ENCODE data around the gene MSMP.
A peak's percentile ranks its signal among the peaks of the same experiment; 100 is the strongest.

Gene MSMP

DNA sequence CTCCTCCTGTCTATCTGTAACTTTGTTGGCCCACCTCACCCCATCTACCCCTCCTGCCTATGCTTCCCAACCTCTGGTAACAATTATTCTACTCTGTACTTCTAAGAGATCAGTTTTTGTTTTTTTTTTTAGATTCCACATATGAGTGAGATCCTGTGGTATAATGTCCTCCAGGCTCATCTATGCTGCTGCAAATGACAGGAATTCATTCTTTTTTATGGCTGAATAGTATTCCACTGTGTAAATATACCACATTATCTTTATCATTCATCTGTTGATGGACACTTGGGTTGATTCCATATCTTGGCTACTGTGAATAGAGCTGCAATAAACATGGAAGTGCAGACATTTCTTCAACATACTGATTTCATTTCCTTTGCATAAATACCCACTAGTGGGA is 29.3 kb upstream of the MSMP start:
- H3K36me3 Mint-ChIP-seq (ENCODE audit: low read depth), result peaks cover 53% of the 10 kb centered on the region
- H3K27ac Mint-ChIP-seq, result no peak overlapping the region
- H3K27me3 Mint-ChIP-seq, result no peaks in the 10 kb centered on the region
- no peaks in the 10 kb centered on the region for H3K4me1 Mint-ChIP-seq (ENCODE audit: low read depth)
- H3K4me3 Mint-ChIP-seq, result no peak overlapping the region
- H3K9me3 Mint-ChIP-seq, result no peaks in the 10 kb centered on the region
- DNase-seq, result no peak

DNA sequence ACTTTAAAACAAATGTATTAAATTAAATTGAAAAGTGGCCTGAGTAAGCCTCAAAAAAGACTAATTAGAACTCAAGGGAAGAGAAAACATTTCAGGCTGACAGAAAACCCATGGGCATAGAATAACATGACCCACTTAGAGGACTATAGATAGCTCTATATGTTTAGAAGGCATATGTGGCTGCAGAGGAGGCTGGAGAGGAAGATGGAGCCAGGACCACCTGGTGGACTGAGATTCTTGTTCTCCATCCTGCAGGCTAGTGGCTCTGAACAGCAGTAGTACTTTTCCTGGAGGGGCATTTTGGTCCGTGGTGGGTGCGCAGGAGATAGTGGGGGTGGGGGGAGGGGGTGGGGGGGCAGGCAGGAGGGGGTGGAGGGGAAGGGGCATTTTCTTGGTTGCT is 27.0 kb upstream of the MSMP start:
- no peaks in the 10 kb centered on the region for H3K27me3 Mint-ChIP-seq
- H3K9me3 Mint-ChIP-seq, result no peaks in the 10 kb centered on the region
- H3K4me3 Mint-ChIP-seq, result no peak overlapping the region
- no peaks in the 10 kb centered on the region for H3K4me1 Mint-ChIP-seq (ENCODE audit: low read depth)
- H3K36me3 Mint-ChIP-seq (ENCODE audit: low read depth), result peaks cover 40% of the 10 kb centered on the region
- H3K27ac Mint-ChIP-seq, result no peak overlapping the region
- no peak for DNase-seq

DNA sequence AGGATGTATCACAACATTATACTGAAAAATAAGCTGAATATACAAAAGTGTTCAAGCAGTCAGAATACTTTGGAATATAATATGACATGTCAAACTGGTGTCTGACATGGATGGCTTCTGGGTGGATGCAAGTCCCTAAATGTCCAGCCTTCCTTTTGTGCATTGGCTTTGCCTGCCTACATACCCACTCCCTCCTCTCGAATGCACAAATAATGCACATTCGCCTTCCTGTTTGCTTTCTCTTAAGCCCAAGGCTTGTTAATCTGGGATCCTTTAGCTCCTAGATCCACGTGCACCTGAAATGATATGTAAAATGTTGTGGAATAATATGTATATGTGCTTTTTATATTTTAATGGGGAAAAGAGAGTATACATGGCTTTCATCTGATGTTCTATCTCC is 24.4 kb upstream of the MSMP start:
- Mint-ChIP-seq H3K27me3 (no peaks in the 10 kb centered on the region), H3K9me3 (no peaks in the 10 kb centered on the region), H3K4me3 (no peak overlapping the region), H3K4me1 (ENCODE audit: low read depth) (peaks cover 4% of the 10 kb centered on the region), H3K27ac (no peak overlapping the region), H3K36me3 (ENCODE audit: low read depth) (peaks cover 31% of the 10 kb centered on the region)
- DNase-seq, result no peak

DNA sequence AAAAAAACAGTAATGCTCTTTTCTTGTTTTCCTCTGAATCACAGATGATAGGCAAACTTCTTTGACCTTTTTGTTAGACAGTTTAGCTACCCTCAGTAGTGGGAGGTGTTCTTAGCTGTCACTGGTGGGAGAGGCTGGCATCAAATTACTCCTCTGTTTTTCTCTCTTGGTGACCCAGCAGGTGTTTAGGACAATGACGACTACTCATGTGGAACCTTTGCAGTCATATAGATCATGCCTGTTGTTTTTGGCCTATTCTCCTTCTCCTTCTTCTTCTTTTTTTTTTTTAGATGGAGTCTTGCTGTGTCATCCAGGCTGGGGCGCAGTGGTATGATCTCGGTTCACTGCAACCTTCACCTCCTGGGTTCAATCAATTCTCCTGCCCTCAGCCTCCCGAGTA is 21.9 kb upstream of the MSMP start:
- H3K27ac Mint-ChIP-seq, result peak overlapping the region; percentile 26
- H3K4me1 Mint-ChIP-seq (ENCODE audit: low read depth), result peaks cover 4% of the 10 kb centered on the region
- DNase-seq, result no peak

DNA sequence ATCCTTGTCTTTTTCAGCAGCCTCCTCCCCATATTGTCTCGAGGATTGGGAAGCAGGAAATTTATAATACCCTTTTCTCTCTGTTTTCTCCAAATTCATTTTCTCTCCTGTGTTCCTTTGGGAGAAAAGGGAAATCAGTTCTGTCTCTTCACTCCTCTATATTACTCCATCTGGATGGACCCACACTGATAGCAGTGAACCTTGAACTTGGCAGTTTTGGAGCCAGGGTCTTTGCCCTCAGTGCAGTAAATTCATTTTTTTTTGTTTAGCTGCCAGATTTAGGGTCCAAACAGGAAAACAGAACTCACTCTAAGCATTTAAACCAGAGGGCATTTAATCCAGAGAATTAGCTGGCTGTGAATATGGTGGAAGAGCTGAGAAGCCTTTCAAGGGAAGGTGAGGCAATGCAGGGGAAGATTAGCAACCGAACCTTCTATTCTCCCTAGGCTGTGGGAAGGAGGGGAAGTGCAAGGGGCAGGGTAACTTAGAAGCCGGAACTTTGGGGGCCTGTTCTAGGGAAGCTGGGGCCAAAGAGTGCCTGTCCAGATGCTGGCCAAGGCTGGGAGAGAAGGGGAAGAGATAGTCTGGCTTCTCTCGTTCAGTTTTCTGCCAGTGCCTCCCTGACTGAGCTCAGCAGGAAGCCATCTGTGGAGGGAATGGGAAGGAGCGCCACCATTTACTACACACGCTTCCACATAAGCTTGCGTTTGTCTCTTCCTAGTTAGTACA is 21.0 kb upstream of the MSMP start:
- no peaks in the 10 kb centered on the region for H3K9me3 Mint-ChIP-seq
- H3K27ac Mint-ChIP-seq, result peak overlapping the region; percentile 13
- H3K27me3 Mint-ChIP-seq, result no peaks in the 10 kb centered on the region
- no peak overlapping the region for H3K4me3 Mint-ChIP-seq
- peaks cover 4% of the 10 kb centered on the region for H3K4me1 Mint-ChIP-seq (ENCODE audit: low read depth)
- DNase-seq, result no peak
- peaks cover 21% of the 10 kb centered on the region for H3K36me3 Mint-ChIP-seq (ENCODE audit: low read depth)

More for the DNA sequence above, 21.9 kb upstream of the MSMP start:
- Mint-ChIP-seq H3K36me3 (ENCODE audit: low read depth) (peaks cover 30% of the 10 kb centered on the region), H3K4me3 (no peak overlapping the region), H3K9me3 (no peaks in the 10 kb centered on the region), H3K27me3 (no peaks in the 10 kb centered on the region)

DNA sequence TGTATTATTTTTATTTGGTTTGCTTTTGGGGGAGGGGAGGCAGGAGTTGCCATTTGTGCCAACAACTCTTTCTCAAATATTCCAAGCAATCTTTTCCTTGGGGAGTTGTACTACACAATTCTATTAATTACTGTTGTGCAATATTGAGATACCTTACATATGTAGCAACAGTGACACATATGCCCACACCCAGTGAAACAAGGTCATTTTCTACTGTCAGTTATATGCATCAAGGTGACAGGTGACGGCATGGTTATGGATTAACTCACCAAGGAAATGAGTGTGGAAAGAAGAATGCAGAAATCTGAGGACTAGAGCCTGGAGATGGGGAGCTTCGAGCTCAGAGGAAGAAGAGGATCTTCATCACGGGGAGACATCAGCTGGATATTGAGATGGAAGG is 17.9 kb upstream of the MSMP start:
- no peak for DNase-seq
- Mint-ChIP-seq H3K27ac (no peak overlapping the region), H3K36me3 (ENCODE audit: low read depth) (peaks cover 14% of the 10 kb centered on the region), H3K4me3 (no peak overlapping the region), H3K4me1 (ENCODE audit: low read depth) (peaks cover 10% of the 10 kb centered on the region), H3K9me3 (no peaks in the 10 kb centered on the region), H3K27me3 (no peaks in the 10 kb centered on the region)

DNA sequence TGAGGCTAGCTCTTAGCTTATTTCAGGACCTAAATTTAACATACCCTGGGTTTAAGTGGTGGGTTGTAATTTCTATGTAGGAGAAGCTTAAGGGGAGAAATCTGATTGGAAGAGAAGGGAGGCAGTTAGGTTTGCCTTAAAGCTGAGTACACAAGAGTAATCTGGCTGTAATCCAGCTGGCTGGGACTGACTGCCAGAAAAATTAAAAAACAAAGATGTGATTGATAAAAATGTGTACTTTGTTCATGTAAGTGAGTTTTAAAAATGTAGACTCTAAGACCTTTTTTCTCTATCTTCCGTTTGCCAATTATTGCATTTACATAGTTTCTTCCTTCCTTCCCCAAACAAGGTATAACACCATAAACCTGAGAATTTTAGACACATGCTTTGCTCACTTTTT is 17.5 kb upstream of the MSMP start:
- H3K4me3 Mint-ChIP-seq, result no peak overlapping the region
- H3K36me3 Mint-ChIP-seq (ENCODE audit: low read depth), result peaks cover 14% of the 10 kb centered on the region
- DNase-seq, result no peak
- peaks cover 12% of the 10 kb centered on the region for H3K4me1 Mint-ChIP-seq (ENCODE audit: low read depth)
- no peak overlapping the region for H3K27ac Mint-ChIP-seq
- H3K27me3 Mint-ChIP-seq, result no peaks in the 10 kb centered on the region
- no peaks in the 10 kb centered on the region for H3K9me3 Mint-ChIP-seq

DNA sequence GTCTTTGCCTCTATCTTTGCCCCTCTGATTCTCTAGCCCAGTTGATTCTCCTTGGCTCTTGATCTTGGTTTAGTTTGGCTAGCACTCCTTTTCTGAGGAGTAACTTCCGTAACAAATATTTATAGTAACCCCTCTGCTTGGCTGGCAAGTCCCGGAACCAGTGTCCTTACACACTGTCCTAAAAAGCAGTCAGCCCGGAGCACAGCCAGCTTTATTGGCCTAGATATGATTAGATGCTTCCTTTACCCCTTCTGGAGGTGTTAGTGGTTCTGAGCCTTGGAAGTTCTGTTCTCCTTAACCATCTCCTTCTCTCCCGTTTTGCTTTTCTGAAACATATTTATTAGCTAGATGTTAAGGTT is 17.0 kb upstream of the MSMP start:
- no peak for DNase-seq
- Mint-ChIP-seq H3K27me3 (no peaks in the 10 kb centered on the region), H3K4me3 (no peak overlapping the region), H3K27ac (no peak overlapping the region), H3K4me1 (ENCODE audit: low read depth) (peaks cover 17% of the 10 kb centered on the region), H3K36me3 (ENCODE audit: low read depth) (peaks cover 12% of the 10 kb centered on the region), H3K9me3 (no peaks in the 10 kb centered on the region)

DNA sequence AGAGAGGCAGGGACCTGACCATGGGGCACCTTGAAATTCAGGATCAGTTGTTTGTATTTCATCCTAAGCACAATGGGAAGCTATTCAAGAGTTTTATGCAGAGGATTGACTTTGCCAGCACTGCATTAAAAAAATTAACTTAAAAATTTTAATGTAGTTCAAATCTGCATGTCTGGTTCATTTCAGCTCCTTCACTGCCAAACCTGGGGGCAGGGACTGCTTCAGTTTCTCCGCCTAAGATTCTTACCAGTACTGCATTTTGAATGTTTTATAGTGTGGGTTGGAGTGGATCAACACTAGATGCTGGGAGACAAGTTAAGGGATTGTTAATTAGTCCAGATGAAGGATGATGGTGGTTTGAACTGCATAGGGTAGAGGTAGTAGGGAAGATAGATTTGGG is 15.7 kb upstream of the MSMP start:
- no peak for DNase-seq
- Mint-ChIP-seq H3K4me1 (ENCODE audit: low read depth) (peaks cover 16% of the 10 kb centered on the region), H3K27ac (no peak overlapping the region), H3K9me3 (no peaks in the 10 kb centered on the region), H3K4me3 (no peak overlapping the region), H3K36me3 (ENCODE audit: low read depth) (peaks cover 8% of the 10 kb centered on the region), H3K27me3 (no peaks in the 10 kb centered on the region)

DNA sequence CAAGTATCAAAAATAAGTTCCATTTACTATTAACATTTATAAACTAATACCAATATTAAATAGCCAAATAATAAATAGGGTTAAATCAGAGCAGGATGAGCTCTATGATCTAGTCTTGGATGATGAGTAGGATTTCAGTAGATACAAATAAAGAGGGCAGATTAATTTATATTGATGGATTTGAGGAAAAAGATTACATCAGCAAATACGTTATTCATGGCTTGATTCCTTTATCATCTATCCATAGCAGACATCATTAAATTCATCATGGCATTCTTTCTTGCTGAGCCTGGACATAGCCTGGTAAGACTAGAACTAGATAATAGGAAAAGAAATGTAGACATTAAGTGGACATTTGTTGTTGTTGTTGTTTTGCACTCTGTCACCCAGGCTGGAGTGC is 13.4 kb upstream of the MSMP start:
- H3K27ac Mint-ChIP-seq, result no peak overlapping the region
- peaks cover 2% of the 10 kb centered on the region for H3K36me3 Mint-ChIP-seq (ENCODE audit: low read depth)
- no peaks in the 10 kb centered on the region for H3K27me3 Mint-ChIP-seq
- no peak for DNase-seq
- H3K4me3 Mint-ChIP-seq, result no peak overlapping the region
- H3K9me3 Mint-ChIP-seq, result no peaks in the 10 kb centered on the region
- peaks cover 21% of the 10 kb centered on the region for H3K4me1 Mint-ChIP-seq (ENCODE audit: low read depth)

DNA sequence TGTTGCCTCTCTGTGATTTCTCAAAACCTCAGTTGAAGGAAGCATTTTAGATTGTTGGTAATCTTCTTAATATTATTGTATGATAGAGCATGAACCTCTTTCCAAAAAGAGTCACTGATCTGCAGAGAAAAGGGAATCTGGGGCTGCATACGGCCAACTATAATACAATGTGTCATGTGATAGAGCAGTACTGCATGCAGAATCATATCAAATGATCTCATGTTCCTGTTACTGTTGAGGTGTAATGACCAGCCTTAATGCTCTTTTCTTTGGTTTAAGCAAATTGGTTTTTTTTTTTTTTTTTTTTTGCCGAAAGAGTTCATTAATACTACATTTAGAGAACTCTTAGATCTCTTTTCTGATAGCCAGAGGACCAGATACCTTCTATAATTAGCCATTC is 12.9 kb upstream of the MSMP start:
- no peak for DNase-seq
- no peaks in the 10 kb centered on the region for H3K27me3 Mint-ChIP-seq
- H3K4me1 Mint-ChIP-seq (ENCODE audit: low read depth), result peaks cover 25% of the 10 kb centered on the region
- no peak overlapping the region for H3K27ac Mint-ChIP-seq
- H3K4me3 Mint-ChIP-seq, result no peak overlapping the region
- no peaks in the 10 kb centered on the region for H3K9me3 Mint-ChIP-seq
- peaks cover 2% of the 10 kb centered on the region for H3K36me3 Mint-ChIP-seq (ENCODE audit: low read depth)

DNA sequence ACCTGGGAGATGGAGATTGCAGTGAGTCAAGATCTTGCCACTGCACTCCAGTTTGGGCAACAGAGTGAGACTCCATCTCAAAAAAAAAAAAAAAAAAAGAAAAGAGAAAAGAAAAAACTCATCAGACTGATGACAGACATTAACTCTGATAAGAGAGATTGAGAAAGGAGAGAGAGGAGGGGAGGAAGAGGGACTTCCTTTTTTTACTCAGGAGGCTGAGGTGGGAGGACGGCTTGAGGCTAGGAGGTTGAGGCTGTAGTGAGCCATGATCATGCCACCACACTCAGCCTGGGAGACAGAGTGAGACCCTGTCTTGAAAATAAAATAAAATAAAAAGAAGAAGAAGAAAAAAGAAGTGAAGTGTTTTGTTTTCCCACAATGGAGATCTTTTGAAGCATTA is 9.7 kb upstream of the MSMP start:
- Mint-ChIP-seq H3K4me3 (no peak overlapping the region), H3K9me3 (no peaks in the 10 kb centered on the region), H3K4me1 (ENCODE audit: low read depth) (peaks cover 45% of the 10 kb centered on the region), H3K27ac (no peak overlapping the region), H3K36me3 (ENCODE audit: low read depth) (peaks cover 24% of the 10 kb centered on the region), H3K27me3 (no peaks in the 10 kb centered on the region)
- no peak for DNase-seq

DNA sequence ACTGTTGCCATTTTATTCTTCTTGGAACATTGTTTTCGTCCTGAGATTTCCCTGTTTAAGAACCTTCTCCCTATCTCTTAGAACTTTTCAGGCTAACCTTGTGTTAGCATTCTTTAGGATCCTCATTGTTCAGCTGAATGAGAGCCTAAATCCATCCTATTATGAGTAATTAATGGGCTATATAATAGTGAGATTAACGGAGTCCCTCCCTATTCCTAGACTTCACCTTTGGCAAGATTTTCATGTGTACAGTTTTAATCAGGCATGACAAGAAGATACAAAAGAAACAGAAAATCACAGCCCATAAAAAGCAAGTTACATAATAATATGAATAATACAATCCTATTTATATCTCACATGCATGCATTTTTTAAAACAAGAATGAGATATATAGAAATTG is 9.1 kb upstream of the MSMP start:
- H3K27ac Mint-ChIP-seq, result no peak overlapping the region
- H3K9me3 Mint-ChIP-seq, result no peaks in the 10 kb centered on the region
- peaks cover 49% of the 10 kb centered on the region for H3K4me1 Mint-ChIP-seq (ENCODE audit: low read depth)
- peaks cover 24% of the 10 kb centered on the region for H3K36me3 Mint-ChIP-seq (ENCODE audit: low read depth)
- H3K4me3 Mint-ChIP-seq, result no peak overlapping the region
- DNase-seq, result no peak
- H3K27me3 Mint-ChIP-seq, result no peaks in the 10 kb centered on the region

DNA sequence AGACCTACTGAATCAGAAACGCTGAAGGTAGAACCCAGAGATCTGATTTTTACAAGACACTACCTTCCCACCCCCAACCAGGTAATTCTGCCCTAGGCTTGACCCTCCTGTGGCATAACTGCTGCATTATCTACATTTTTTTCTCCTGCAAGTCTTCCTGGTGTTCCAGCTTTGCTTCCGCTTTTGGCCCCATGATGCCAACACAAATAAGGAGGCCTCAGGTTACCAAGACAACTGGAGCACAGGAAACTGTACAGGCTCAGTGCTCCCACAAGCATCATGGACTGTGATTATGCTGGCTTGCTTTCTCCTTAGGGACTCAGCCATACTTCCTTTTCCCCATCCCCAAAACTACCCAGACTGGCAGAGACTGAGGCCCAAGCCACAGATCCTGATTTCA is 6.6 kb upstream of the MSMP start:
- no peak for DNase-seq
- Mint-ChIP-seq H3K36me3 (ENCODE audit: low read depth) (peaks cover 34% of the 10 kb centered on the region), H3K4me1 (ENCODE audit: low read depth) (peaks cover 54% of the 10 kb centered on the region), H3K27ac (no peak overlapping the region), H3K9me3 (no peaks in the 10 kb centered on the region), H3K4me3 (no peak overlapping the region), H3K27me3 (no peaks in the 10 kb centered on the region)

DNA sequence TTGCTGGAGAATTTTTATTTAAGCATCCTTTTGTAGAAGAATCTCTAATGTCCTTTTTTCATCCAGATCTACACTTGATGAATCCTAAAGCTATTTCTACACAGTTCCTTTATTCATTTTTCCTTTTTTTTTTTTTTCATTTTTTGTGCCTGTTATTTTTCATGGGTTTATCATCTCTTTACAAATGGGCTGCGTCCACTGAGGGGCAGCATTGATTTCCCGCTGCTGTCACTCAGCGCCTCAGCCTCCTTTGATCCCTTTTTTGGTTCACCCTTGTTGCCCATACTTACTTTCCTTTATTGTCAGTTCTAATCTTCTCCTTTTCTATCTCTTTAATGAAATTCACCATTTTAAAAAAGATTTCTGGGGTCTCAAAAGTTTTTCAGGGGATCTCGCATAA is 5.7 kb upstream of the MSMP start:
- Mint-ChIP-seq H3K4me1 (ENCODE audit: low read depth) (peaks cover 51% of the 10 kb centered on the region), H3K27me3 (no peaks in the 10 kb centered on the region), H3K36me3 (ENCODE audit: low read depth) (peaks cover 37% of the 10 kb centered on the region), H3K27ac (no peak overlapping the region), H3K4me3 (no peak overlapping the region), H3K9me3 (no peaks in the 10 kb centered on the region)
- DNase-seq, result no peak

DNA sequence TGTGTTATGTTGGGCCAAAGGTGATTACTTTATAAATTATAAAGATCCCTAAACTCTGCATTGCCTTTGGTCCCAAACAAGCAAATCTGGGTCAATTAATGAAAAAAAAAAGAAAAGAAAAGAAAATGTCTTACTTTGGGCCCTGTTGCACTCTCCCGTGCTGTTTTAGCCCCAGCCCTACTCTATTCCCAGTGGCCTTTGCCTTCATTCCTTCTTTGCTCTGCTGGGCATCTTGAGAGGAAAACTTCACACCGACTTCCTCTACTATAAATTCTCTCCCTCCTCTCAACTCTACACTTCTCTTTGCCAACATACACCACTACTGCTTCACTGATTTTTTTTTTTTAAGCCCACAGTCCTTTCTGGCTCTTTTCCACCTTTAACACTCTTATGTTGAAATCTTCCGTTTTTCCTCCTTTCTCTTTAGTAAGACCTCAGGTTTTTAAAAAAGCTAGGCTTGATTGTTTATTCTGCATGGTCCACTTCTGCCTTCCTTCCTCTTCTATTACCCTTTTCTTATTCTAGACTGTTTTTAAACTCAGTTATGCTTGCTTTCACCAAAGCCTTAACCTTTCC is 4.5 kb upstream of the MSMP start:
- no peaks in the 10 kb centered on the region for H3K27me3 Mint-ChIP-seq
- no peak overlapping the region for H3K27ac Mint-ChIP-seq
- peaks cover 44% of the 10 kb centered on the region for H3K36me3 Mint-ChIP-seq (ENCODE audit: low read depth)
- peak overlapping the region; percentile 97 for H3K4me3 Mint-ChIP-seq
- DNase-seq, result no peak
- peaks cover 50% of the 10 kb centered on the region for H3K4me1 Mint-ChIP-seq (ENCODE audit: low read depth)
- H3K9me3 Mint-ChIP-seq, result no peaks in the 10 kb centered on the region

Data from activated T-cell treated with anti-CD3 and anti-CD28 coated beads, Interleukin-2, amount 50 U/mL, for 24 hours (primary cell).